ENCODE measurements around the gene PRKAG2. TPM values are rescaled to one million over a fixed set of nuclear protein-coding genes. Genes with fewer than 3 reads are reported as not detected.

Gene PRKAG2
- polyA plus RNA-seq, 3 donors = 29.2 to 59.8 (median 30.9) TPM

DNA sequence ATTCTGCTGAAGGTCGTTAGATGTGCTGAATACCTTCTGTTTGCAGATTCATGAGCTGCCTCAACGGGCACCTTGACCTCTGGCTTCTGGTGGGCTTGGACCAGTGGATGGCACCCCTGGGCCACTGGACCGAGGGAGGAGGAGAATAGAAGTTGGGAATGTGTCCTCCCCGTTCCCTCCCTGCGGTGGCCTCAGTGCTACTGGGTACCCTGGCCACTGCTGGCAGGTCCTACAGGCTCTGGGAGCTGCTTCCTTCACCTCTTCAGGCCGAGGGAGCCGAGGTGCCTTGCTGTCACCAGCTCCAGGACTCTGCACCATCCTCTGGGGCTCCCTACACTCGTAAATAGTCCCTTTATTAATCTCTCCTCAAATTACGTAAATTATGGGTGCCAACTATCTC lies 47.1 kb upstream of the PRKAG2 start:
- peaks cover 0 to 6% (median 2%) of the 10 kb centered on the region in 3 donors for H3K27me3 Mint-ChIP-seq (ENCODE audit: low read depth in 3 of 3)
- H3K4me1 ChIP-seq (ENCODE audit: control insufficient read depth in 1 of 2, insufficient read depth in 2 of 2, low read length in 2 of 2) = peaks cover 83 to 87% of the 10 kb centered on the region in 2 donors
- TF ChIP-seq, protein P1, sequence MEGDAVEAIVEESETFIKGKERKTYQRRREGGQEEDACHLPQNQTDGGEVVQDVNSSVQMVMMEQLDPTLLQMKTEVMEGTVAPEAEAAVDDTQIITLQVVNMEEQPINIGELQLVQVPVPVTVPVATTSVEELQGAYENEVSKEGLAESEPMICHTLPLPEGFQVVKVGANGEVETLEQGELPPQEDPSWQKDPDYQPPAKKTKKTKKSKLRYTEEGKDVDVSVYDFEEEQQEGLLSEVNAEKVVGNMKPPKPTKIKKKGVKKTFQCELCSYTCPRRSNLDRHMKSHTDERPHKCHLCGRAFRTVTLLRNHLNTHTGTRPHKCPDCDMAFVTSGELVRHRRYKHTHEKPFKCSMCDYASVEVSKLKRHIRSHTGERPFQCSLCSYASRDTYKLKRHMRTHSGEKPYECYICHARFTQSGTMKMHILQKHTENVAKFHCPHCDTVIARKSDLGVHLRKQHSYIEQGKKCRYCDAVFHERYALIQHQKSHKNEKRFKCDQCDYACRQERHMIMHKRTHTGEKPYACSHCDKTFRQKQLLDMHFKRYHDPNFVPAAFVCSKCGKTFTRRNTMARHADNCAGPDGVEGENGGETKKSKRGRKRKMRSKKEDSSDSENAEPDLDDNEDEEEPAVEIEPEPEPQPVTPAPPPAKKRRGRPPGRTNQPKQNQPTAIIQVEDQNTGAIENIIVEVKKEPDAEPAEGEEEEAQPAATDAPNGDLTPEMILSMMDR (IDR thresholded peaks at IDR 0.05) = no peak
- WGBS (ENCODE audit: insufficient coverage) = 81% methylated on average over 4 of the region's 9 CpGs
- H3K36me3 ChIP-seq (replicated peaks in 1 of 2; ENCODE audit: control insufficient read depth in 1 of 2, insufficient read depth in 2 of 2, low read length in 2 of 2) = no peaks in the 10 kb centered on the region
- H3K27ac Mint-ChIP-seq = peak overlapping the region; percentile 100
- H3K79me2 ChIP-seq (ENCODE audit: insufficient read depth, low read length) = peaks cover 6% of the 10 kb centered on the region
- H3K9ac ChIP-seq (ENCODE audit: insufficient read depth, low read length, poor library complexity, severe bottlenecking) = peak overlapping the region; percentile 81
- H3K36me3 Mint-ChIP-seq = no peaks in the 10 kb centered on the region
- H3K4me3 ChIP-seq (replicated peaks in 1 of 3; ENCODE audit: low read depth in 2 of 3, low read length in 3 of 3) = peak overlapping the region in 1 of 3 experiments; percentile 45
- no peaks in the 10 kb centered on the region for H3K9me3 ChIP-seq (replicated peaks in 1 of 2; ENCODE audit: control insufficient read depth in 1 of 2, insufficient read depth in 1 of 2, low read length in 2 of 2)
- H3K27me3 ChIP-seq (ENCODE audit: control insufficient read depth in 2 of 2, insufficient read depth in 2 of 2, low read length in 2 of 2) = no peaks in the 10 kb centered on the region
- H2AFZ ChIP-seq (ENCODE audit: insufficient read depth, low read depth, low read length, poor library complexity, severe bottlenecking) = no peak overlapping the region
- H3K4me2 ChIP-seq (replicated peaks; ENCODE audit: extremely low read depth, low read length, poor library complexity, severe bottlenecking) = peak overlapping the region; percentile 58
- DNase-seq = no peak
- peaks cover 0 to 2% (median 0%) of the 10 kb centered on the region in 7 donors for H3K9me3 Mint-ChIP-seq
- H4K20me1 ChIP-seq (ENCODE audit: insufficient read depth, low read length) = no peaks in the 10 kb centered on the region
- H3K4me3 Mint-ChIP-seq = peak overlapping the region; percentile 1 to 77
- intact Hi-C loops (cut with micrococcal nuclease) = loop anchor here (5.0 to 10.0 kb wide), 4 partner anchors 47 to 127 kb away; partner anchors contain the start of gene PRKAG2 (in 1 of the 2)
- H3K4me1 Mint-ChIP-seq = peaks cover 78% of the 10 kb centered on the region
- peak overlapping the region; percentile 99 to 100 for H3K27ac ChIP-seq (ENCODE audit: low read depth in 1 of 2, low read length in 2 of 2)

DNA sequence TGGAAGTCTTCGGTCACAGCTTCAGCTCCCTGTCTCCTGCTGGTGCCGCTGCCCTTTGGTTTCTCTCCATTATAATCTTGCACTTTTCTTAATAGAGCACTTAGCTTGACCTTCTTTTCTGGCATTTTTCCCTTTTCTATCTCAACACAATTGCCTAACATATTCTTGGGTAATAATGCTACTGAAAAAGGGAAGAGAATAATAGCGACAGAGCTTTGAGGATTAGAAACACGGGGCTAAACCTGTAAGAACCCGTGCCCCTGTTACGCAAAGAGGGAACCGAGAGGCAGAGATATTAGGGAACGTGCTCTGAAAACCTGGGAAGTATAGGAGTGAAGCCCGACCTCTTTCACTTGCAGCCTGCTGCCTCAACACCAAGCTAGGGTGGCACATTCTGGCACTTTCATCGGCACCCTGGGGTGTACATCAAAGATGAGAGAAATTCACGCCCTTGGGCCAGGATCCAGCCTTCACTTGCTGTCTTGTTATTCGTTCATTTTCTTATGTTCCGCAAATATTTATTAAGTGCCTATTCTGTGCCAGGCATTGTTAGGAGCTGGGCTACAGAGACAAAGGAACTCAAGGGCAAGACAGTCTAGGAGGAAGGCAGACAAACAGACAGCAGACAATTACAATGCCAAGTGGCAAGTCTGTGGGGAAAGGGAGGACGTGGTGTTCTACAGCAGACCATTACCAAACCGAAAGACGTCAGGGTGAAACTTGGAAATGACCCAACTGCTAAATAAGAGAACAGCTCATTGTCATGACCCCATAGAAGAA lies 46.4 kb upstream of the PRKAG2 start:
- Mint-ChIP-seq H3K4me1 (peaks cover 86% of the 10 kb centered on the region), H3K36me3 (peaks cover 0 to 3% of the 10 kb centered on the region in 2 donors), H3K27me3 (ENCODE audit: low read depth in 3 of 3) (peaks cover 0 to 6% (median 2%) of the 10 kb centered on the region in 3 donors), H3K4me3 (peak overlapping the region; percentile 43 to 77), H3K9me3 (peaks cover 0 to 2% (median 0%) of the 10 kb centered on the region in 7 donors), H3K27ac (peak overlapping the region; percentile 100)
- H3K9ac ChIP-seq (ENCODE audit: insufficient read depth, low read length, poor library complexity, severe bottlenecking) = peak overlapping the region; percentile 81
- H3K4me1 ChIP-seq (ENCODE audit: control insufficient read depth in 1 of 2, insufficient read depth in 2 of 2, low read length in 2 of 2) = peaks cover 91 to 94% of the 10 kb centered on the region in 2 donors
- H2AFZ ChIP-seq (ENCODE audit: insufficient read depth, low read depth, low read length, poor library complexity, severe bottlenecking) = no peak overlapping the region
- no peaks in the 10 kb centered on the region for H4K20me1 ChIP-seq (ENCODE audit: insufficient read depth, low read length)
- peak; percentile 92 to 98 (median 97) for DNase-seq
- H3K27me3 ChIP-seq (ENCODE audit: control insufficient read depth in 2 of 2, insufficient read depth in 2 of 2, low read length in 2 of 2) = no peaks in the 10 kb centered on the region
- peak overlapping the region in 1 of 3 experiments; percentile 45 for H3K4me3 ChIP-seq (replicated peaks in 1 of 3; ENCODE audit: low read depth in 2 of 3, low read length in 3 of 3)
- H3K4me2 ChIP-seq (replicated peaks; ENCODE audit: extremely low read depth, low read length, poor library complexity, severe bottlenecking) = peak overlapping the region; percentile 58
- TF ChIP-seq, protein P1 (IDR thresholded peaks at IDR 0.05) = no peak
- peak overlapping the region; percentile 99 to 100 for H3K27ac ChIP-seq (ENCODE audit: low read depth in 1 of 2, low read length in 2 of 2)
- no peaks in the 10 kb centered on the region for H3K9me3 ChIP-seq (replicated peaks in 1 of 2; ENCODE audit: control insufficient read depth in 1 of 2, insufficient read depth in 1 of 2, low read length in 2 of 2)
- intact Hi-C loops (cut with micrococcal nuclease) = loop anchor here (5.0 to 10.0 kb wide), 4 partner anchors 46 to 126 kb away; partner anchors contain the start of gene PRKAG2 (in 1 of the 2)
- WGBS (ENCODE audit: insufficient coverage) = 6% methylated on average over 10 of the region's 16 CpGs
- H3K79me2 ChIP-seq (ENCODE audit: insufficient read depth, low read length) = peaks cover 6% of the 10 kb centered on the region
- H3K36me3 ChIP-seq (replicated peaks in 1 of 2; ENCODE audit: control insufficient read depth in 1 of 2, insufficient read depth in 2 of 2, low read length in 2 of 2) = no peaks in the 10 kb centered on the region
